HG02623 (cell line): ENCODE data around the gene SETD2.

Experiments
- ATAC-seq: cut with Tn5 transposase; IDR thresholded peaks from one replicate; pipeline ENCODE4 v1.9.1; 2021; ENCODE audit warnings: moderate library complexity; ENCODE audit not compliant: unreplicated experiment

SETD2 gene

DNA sequence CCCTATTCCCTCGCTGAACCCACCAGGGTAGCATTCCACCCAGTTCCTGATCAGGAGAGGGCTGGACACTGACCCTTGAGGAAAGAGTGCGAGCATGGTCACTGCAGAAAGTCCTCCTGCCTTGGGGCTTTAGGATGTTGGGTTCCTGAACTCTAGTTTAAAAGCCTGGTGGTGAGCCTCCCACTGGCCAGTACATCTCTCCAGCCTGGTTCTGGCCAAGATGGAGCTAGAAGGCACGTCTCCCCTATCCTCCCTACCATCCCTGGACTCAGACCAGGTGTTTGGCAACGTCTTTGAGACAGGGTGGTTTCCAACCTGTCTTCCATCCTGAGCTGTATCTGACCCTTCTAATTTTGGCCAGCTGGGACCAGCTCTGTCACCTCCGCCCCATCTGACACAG is 153.0 kb downstream of the SETD2 start:
- ATAC-seq = no peak

DNA sequence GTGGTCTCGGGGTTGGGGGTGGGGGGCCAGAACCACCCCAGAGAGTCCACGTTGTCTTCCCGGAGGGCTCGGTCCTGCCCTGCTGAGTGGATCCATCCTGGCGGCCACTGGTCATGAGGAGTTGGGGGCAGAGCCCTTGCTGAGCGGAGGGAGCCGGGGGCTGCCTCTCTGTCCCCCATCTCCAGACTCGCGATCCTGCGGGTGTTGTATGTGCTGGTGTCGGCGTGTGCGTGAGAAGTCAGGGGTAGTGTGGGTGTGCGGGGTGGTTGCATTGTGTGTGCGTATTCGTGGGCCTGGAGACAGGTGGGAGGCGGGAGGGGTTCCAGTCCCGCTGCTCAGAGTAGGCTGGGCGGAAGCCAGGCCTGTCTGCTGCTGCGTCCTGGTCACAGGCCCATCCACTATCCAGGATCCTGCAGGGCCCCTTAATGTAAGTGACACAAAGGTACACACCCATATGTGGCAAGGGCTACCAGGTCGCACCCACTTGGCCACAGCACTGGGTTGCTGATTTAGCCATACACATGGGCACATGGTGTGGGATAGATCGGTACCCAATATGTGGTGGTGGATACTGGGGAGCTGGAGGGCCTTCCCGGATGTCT is 153.7 kb downstream of the SETD2 start:
- ATAC-seq = no peak

DNA sequence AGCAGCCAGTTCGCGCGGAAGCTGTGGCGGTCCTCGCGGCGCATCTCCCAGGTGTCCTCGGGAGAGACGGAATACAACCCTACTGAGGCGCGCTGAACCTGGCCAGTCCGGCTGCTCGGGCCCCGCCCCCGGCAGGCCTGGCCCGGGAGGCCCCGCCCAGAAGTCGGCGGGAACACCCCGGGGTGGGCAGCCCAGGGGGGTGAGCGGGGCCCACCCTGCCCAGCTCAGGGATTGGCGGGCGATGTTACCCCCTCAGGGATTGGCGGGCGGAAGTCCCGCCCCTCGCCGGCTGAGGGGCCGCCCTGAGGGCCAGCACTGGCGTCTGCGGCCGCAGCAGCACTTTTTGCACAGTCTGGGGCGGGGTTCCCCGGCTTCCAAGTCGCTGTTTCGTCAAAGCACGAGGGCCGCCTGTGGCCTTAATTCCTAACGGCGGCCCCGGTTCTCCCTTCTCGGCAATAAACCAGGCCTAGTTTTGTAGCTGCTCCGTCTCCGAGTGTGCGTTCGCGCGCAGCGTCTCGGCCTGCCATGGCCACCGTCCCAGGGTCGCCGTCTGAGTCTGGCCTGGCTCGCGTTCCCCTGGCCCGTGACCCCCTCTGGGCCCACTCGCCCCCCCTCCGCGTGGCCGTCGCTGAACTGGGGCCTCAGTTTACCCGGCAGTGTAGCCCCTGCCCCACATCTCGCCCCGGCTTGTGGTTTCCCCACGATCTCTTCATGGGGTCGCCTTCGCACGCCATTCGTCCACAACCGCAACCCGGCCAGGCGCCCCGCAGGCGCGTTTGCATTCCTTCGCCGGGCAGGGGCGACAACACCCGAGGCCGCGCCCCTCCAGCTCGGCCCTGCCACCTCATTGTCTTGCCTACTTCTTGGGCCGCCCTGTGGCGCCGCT is 154.4 kb downstream of the SETD2 start:
- peak; percentile 69 for ATAC-seq

DNA sequence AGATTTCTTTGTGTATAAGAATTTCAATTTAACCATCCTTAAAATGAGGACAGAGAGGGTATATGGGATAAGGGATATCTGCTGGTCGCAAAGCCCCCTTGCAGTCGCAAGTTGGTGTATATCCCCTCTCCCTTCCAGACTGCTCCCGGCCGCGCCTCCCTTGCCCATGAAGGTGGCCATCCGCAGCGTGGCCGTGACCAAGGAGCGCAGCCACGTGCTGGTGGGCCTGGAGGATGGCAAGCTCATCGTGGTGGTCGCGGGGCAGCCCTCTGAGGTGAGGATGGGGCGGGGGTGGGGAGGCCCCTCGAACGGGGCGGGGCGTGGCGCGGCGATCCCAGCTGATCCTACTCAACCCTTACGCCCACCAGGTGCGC is 155.1 kb downstream of the SETD2 start:
- ATAC-seq = no peak

DNA sequence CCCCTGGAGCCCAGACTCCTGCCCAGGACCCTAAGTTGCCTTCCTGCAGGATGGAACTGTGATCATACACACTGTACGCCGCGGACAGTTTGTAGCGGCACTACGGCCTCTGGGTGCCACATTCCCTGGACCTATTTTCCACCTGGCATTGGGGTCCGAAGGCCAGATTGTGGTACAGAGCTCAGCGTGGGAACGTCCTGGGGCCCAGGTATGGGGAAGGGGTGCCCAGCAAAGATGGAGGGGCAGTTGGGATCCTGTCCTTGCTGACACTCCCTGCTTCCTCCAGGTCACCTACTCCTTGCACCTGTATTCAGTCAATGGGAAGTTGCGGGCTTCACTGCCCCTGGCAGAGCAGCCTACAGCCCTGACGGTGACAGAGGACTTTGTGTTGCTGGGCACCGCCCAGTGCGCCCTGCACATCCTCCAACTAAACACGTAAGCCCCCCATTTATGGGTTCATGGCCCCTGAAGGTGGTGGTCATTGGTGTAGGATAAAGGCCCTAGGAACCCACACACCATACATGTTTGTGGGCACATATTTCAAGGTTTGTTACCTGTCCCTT is 155.6 kb downstream of the SETD2 start:
- ATAC-seq = no peak

DNA sequence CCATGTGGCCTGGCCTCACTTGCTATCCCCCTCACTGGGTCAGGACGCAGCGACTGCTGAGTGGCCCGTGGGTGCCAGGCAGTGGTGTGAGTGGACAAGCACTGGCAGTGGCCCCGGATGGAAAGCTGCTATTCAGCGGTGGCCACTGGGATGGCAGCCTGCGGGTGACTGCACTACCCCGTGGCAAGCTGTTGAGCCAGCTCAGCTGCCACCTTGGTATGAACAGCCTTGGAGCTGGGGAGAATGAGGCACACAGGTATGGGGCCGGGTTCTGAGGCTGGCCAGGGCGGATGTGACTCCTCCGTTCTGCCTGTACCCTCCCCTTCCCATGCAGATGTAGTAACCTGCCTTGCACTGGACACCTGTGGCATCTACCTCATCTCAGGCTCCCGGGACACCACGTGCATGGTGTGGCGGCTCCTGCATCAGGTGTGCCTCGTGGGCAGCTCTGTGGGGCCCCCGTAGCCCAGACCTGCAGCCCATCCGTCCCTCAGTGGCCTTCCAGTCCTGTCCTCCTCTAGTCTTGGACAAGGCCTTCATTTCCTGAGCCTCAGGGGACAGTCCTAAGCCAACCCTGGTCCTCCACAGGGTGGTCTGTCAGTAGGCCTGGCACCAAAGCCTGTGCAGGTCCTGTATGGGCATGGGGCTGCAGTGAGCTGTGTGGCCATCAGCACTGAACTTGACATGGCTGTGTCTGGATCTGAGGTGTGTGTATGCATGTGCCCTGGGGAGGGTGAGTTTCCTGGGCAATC is 156.3 kb downstream of the SETD2 start:
- no peak for ATAC-seq

DNA sequence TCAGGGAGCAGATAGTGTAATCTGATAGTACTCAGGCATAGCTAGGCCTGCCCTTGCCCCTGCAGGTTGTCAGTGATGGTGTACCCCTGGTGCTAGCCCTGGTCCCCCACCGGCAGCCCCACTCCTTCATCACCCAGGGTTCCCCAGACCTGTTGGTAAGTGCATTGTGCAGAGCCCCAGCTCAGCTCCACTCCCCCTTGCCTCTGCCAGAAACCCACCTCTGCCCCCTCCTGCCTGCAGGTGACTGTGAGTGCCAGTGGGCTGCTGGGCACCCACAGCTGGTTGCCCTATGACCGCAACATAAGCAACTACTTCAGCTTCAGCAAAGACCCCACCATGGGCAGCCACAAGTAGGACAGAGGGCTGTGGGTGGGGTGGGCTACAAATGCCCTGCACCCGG is 156.9 kb downstream of the SETD2 start:
- ATAC-seq = no peak

DNA sequence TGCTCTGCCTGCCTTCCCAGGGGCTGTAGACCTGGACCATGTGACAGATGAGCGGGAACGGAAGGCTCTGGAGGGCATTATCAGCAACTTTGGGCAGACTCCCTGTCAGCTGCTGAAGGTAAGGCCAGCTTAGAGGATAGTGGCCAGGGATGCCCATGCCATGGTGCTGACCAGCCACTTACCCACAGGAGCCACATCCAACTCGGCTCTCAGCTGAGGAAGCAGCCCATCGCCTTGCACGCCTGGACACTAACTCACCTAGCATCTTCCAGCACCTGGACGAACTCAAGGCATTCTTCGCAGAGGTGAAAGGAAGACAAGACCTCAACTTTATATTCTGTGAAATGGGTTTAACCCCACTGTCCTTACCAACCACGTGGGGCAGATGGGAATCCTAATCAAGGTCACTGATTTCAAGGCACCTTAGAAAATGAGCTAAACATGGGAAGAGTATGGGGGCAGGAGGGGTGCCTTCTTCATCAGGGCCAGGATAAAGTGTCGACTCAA is 157.7 kb downstream of the SETD2 start:
- no peak for ATAC-seq

DNA sequence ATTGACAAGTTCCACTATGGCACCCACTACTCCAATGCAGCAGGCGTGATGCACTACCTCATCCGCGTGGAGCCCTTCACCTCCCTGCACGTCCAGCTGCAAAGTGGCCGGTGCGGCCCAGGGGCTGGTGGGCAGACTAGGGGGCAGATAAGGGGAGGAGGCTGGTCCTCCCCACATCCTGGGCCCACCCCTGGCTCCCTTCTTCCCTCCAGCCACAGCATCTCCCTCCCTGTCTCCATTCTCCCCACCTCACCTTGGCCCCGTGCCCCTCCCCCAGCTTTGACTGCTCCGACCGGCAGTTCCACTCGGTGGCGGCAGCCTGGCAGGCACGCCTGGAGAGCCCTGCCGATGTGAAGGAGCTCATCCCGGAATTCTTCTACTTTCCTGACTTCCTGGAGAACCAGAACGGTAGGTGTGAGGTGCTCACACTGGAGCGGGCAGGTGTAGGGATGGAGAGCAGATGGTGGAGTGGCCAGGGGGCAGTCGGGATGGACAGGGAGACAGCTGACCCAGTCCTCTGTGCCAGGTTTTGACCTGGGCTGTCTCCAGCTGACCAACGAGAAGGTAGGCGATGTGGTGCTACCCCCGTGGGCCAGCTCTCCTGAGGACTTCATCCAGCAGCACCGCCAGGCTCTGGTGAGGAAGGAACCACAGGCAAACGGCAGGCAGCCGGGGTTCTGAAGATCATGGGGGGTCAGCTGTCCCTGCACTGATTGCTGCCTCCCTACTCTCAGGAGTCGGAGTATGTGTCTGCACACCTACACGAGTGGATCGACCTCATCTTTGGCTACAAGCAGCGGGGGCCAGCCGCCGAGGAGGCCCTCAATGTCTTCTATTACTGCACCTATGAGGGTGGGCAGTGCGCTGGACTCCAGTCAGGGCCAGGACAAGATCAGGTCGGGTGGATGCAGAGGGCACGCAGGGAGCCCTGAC is 158.4 kb downstream of the SETD2 start:
- no peak for ATAC-seq

DNA sequence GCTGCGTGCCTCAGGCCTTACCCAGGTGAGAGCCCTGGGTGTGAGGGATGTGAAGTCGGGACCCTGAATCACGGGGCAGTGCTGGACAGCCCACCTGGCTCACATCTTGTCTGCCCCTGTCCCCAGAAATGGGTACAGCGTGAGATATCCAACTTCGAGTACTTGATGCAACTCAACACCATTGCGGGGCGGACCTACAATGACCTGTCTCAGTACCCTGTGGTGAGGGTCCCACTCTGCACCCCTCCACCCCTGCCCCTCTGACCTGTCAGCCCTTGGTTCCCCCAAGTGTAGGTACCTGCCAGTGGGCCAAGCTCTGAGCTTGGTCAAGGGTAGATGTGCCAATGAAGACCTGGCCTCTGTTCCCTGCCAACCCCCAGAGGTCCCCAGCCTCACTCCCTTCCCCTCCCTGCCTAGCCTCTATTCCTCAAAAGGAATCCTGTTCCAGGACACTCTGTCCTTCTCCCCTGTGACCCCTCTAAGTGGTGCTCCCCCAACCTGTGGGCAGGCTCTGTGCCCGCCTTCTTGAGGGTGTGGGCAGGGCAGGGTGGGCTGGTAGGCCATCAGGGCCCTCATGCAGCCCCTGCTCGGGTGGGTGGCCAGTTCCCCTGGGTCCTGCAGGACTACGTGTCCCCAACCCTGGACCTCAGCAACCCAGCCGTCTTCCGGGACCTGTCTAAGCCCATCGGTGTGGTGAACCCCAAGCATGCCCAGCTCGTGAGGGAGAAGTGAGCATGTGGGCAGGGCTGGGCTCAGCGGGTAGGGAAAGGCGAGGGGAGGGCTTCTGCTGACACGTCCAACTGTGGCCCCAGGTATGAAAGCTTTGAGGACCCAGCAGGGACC is 159.3 kb downstream of the SETD2 start:
- no peak for ATAC-seq

DNA sequence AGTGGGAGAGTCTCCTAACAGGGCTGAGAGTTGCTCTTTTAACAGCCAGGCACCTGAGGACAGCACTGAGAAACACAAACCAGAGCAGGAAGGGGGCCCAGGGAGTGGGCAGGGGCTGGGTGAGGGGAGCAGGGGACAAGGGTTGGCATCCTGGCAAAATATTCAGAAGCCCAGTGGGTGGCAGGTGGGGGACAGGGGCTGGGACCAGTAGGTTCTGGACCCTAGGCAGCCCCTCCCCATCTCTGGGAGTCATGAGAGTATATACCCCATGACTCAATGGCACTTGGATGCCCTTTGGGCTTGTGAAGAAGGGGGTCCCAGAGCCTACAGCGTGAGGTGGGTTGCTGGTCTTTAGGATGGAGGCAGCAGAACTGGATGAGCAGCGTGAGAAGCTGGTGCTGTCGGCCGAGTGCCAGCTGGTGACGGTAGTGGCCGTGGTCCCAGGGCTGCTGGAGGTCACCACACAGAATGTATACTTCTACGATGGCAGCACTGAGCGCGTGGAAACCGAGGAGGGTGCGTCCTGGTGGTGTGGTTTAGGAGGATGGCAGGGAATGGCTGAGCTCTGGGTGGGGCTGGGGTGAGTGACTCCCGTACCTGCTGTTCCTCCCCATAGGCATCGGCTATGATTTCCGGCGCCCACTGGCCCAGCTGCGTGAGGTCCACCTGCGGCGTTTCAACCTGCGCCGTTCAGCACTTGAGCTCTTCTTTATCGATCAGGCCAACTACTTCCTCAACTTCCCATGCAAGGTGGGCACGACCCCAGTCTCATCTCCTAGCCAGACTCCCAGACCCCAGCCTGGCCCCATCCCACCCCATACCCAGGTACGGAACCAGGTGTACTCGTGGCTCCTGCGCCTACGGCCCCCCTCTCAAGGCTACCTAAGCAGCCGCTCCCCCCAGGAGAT is 160.2 kb downstream of the SETD2 start:
- no peak for ATAC-seq

DNA sequence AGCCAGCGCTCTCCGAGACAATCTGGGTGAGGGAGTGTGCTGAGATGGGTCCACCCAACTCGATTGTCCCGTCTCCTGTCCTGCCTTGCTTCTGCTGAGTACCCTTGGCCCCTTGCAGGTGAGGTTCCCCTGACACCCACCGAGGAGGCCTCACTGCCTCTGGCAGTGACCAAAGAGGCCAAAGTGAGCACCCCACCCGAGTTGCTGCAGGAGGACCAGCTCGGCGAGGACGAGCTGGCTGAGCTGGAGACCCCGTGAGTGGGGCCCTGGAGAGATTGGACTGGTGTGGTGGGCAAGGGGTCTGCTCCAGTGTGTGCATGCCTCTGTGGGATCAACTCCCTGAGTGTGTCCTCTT is 160.9 kb downstream of the SETD2 start:
- ATAC-seq = no peak

DNA sequence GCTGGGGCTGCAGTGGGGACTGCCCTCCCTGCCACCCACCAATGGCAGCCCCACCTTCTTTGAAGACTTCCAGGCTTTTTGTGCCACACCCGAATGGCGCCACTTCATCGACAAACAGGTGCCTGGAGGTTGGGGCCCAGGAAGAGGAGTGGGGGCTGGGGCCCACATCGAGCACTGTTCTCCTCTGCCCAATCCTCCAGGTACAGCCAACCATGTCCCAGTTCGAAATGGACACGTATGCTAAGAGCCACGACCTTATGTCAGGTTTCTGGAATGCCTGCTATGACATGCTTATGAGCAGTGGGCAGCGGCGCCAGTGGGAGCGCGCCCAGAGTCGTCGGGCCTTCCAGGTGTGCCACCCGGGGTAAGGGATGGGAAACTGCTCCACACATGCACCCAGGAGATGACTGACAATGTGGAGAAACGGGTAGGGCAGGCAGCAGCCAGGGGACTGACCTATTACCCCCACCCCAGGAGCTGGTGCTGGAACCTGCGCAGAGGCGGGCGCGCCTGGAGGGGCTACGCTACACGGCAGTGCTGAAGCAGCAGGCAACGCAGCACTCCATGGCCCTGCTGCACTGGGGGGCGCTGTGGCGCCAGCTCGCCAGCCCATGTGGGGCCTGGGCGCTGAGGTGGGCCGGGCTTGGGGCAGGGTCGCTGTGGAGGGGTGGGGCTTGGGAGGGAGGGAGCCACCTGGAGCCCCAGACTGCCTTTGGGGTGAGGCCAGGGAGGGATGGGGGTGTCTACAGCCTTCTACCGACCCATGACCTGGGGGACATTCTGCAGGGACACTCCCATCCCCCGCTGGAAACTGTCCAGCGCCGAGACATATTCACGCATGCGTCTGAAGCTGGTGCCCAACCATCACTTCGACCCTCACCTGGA is 161.5 kb downstream of the SETD2 start:
- no peak for ATAC-seq

DNA sequence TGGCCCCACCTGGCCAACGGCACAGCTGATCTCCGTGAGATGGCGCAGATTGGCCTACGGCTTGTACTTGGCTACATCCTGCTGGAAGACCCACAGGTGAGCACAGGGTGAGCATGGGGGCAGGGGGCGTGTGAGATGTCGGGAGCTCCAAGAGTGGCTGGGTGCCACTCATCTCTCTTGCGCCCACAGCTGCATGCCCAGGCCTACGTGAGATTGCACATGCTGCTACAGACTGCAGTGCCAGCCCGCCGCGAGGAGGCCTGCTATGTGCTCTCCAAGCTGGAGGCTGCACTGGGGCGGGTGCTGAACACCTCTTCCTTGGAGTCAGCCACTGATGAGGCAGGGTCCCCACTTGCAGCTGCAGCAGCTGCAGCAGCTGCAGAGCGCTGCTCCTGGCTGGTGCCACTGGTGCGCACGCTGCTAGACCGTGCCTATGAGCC is 162.2 kb downstream of the SETD2 start:
- ATAC-seq = no peak

DNA sequence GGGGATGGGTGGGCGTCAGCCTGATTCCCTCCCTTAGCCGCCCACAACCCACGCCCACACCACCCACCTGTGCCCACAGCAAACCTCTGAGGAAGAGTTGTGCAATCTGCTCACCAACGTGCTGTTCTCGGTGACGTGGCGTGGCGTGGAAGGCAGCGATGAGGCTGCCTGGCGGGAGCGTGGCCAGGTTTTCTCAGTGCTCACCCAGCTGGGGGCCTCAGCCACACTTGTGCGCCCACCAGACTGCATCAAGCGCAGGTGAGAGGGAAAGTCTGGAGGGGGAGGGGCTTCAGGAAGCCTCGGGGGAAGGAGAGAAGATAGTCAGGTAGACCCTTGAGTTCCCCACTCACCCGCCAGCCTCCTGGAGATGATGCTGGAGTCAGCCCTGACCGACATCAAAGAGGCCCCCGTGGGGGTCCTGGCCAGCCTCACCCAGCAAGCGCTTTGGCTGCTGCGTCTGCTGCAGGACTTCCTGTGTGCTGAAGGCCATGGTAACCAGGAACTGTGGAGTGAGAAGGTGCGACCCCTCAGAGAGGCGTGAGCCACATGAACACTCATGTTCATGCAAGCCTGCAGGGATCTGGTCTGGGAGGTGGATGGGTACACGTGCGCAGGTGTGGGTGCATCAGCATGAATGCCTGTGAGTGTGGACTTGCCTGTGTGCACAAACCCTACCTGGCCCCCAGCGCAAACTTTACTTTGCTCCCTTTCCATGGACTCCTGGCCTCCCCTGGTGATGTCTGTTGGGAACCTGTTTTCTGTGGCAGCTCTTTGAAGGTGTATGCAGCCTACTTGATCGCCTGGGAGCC is 162.8 kb downstream of the SETD2 start:
- ATAC-seq = no peak

DNA sequence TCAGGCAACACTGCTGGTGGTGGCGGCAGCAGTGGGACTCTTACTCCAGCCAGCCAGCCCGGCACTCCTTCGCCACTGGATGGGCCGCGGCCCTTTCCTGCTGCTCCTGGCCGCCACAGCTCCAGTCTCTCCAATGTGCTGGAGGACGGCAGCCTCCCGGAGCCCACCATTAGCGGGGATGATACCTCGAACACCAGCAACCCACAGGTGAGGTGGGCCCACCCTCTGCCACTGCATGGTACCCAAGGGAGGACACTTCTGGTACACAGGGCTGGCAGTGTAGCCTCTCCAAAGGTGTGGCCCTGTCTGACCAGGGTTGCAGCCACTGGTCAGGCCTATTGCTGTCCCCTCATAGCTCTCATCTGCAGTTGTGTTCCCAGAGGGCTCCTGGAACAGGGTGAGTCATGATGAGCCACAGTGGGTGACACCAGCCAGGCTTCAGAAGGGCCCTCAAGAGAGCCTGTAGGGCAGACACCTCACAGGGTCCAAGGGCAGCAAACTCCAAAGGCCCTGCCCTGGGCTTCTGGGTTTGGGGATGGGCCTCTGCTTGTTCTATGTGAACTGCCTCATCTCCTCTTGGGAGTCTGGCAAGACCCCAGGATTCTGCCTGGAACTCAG is 163.6 kb downstream of the SETD2 start:
- no peak for ATAC-seq
